Transverse colon (tissue), 4 donors: ENCODE results near the gene HMGXB3. TPM values are rescaled to one million over a fixed set of nuclear protein-coding genes. Genes with fewer than 3 reads are reported as not detected.

Experiments
- DNase-seq: peaks from one replicate; pipeline ENCODE4 v3.0.0-alpha.2; 2019
- H3K27ac ChIP-seq, 4 donors: fragments of 200-600 bp; sonication (generic); 2 replicates each; pipeline ENCODE4 v1.5.1; 2016 to 2018; ENCODE audit warnings: inconsistent platforms in 4 of 4
- H3K27me3 ChIP-seq: fragments of 200-600 bp; sonication (generic); 2 replicates; pipeline ENCODE4 v1.5.1; 2017; ENCODE audit warnings: inconsistent platforms
- H3K36me3 ChIP-seq, 4 donors: fragments of 200-600 bp; sonication (generic); 2 replicates each; pipeline ENCODE4 v1.5.1; 2017 to 2019; ENCODE audit warnings: inconsistent platforms in 4 of 4
- H3K4me1 ChIP-seq, 4 donors: fragments of 200-600 bp; sonication (generic); 2 replicates each; pipeline ENCODE4 v1.5.1; 2017 to 2020; ENCODE audit warnings: inconsistent platforms in 4 of 4
- H3K4me3 ChIP-seq, 4 donors: fragments of 200-600 bp; sonication (generic); 1 replicate in 1 of 4; 2 replicates in 3 of 4; pipeline versions ENCODE4 v1.5.1 to v1.6.1; 2017 to 2019; ENCODE audit warnings: inconsistent platforms in 4 of 4
- H3K9me3 ChIP-seq, 2 donors: fragments of 200-600 bp; sonication (generic); 2 replicates each; pipeline ENCODE4 v1.5.1; 2017 to 2019; ENCODE audit warnings: inconsistent platforms in 2 of 2
- CTCF ChIP-seq, 5 experiments: fragments of 200-600 bp in 3 of 5; fragments of 450-650 bp in 2 of 5; sonication (generic) in 3 of 5; IDR thresholded peaks; 1 replicate in 2 of 5; 2 replicates in 3 of 5; pipeline ENCODE4 v1.5.1; 2016 to 2017; ENCODE audit warnings: antibody characterized with exemption in 5 of 5, inconsistent platforms in 3 of 5, mild to moderate bottlenecking in 2 of 5, moderate library complexity in 1 of 5
- EP300 ChIP-seq: sonication (generic); formaldehyde crosslinking; IDR thresholded peaks from one replicate; pipeline ENCODE4 v1.6.1; 2017; ENCODE audit warnings: antibody characterized with exemption, low read depth
- POLR2A ChIP-seq: fragments of 450-650 bp; IDR thresholded peaks from one replicate; pipeline ENCODE4 v1.6.1; 2016; ENCODE audit warnings: antibody characterized with exemption, mild to moderate bottlenecking, moderate library complexity
- POLR2AphosphoS5 ChIP-seq, 3 donors: sonication (generic); formaldehyde crosslinking; IDR thresholded peaks; one replicate each; pipeline ENCODE4 v1.6.1; 2016; ENCODE audit warnings: antibody characterized with exemption in 3 of 3
- WGBS, 2 donors: methylation state at CpG; one replicate each; pipeline ENCODE4 v1.1.5; 2018; ENCODE audit warnings: low coverage in 1 of 2; 5-methylcytosine and 5-hydroxymethylcytosine counted together
- in situ Hi-C, 4 donors: fragments of 200-750 bp; cut with MboI; loops; one replicate each; pipeline versions ENCODE4 v1.15.0 to v1.15.1; 2017; ENCODE audit warnings: low sequenced_read_pairs in 3 of 4, low pct_ligation_motif_present in 1 of 4, low pct_unique_long_range_greater_than_20kb in 1 of 4
- intact Hi-C: fragments of 100-400 bp; cut with DNase I; formaldehyde crosslinking; loops from one replicate; pipeline ENCODE4 v1.15.1; 2023; ENCODE audit warnings: low total_unique reads
- total RNA-seq, 4 donors: library from RNA; depleted of rRNA; stranded (reverse); fragments of >200 nt; gene quantifications; one replicate each; pipeline ENCODE4 v1.1.0, GENCODE V29; 2016

Gene HMGXB3
- total RNA-seq, 4 donors from 2014 or later: 29.9 to 93.5 (median 38.1) TPM

GRCh38 chr5:150013931-150014330 lies 13.4 kb downstream of the HMGXB3 start:
- no peaks in the 10 kb centered on the region for H3K9me3 ChIP-seq
- TF ChIP-seq CTCF (IDR thresholded peaks at IDR 0.05) (no peak), EP300 (no peak), POLR2AphosphoS5 (IDR thresholded peaks at IDR 0.05) (no peak), POLR2A (no peak)
- H3K4me1 ChIP-seq: peaks cover 0 to 15% (median 3%) of the 10 kb centered on the region in 4 donors
- H3K27ac ChIP-seq: no peak overlapping the region
- in situ Hi-C loops: no loop called here
- WGBS, 2 donors: 52 to 70% methylated on average over 4 of the region's 4 CpGs
- H3K36me3 ChIP-seq: peaks cover 0 to 57% (median 29%) of the 10 kb centered on the region in 4 donors
- intact Hi-C loops: no loop called here
- no peaks in the 10 kb centered on the region for H3K27me3 ChIP-seq
- DNase-seq: peak; percentile 31
- H3K4me3 ChIP-seq: no peak overlapping the region

GRCh38 chr5:150014456-150014855 lies 13.9 kb downstream of the HMGXB3 start:
- H3K36me3 ChIP-seq: peaks cover 0 to 61% (median 31%) of the 10 kb centered on the region in 4 donors
- no peak overlapping the region for H3K27ac ChIP-seq
- DNase-seq: no peak
- intact Hi-C loops (no loop called here), in situ Hi-C loops (no loop called here)
- peaks cover 0 to 15% (median 3%) of the 10 kb centered on the region in 4 donors for H3K4me1 ChIP-seq
- no peak overlapping the region for H3K4me3 ChIP-seq
- H3K27me3 ChIP-seq: no peaks in the 10 kb centered on the region
- no peaks in the 10 kb centered on the region for H3K9me3 ChIP-seq
- TF ChIP-seq POLR2AphosphoS5 (IDR thresholded peaks at IDR 0.05) (no peak), CTCF (IDR thresholded peaks at IDR 0.05) (no peak), EP300 (no peak), POLR2A (no peak)
- 48 to 72% methylated on average over 2 to 3 of the region's 3 CpGs for WGBS, 2 donors

- in situ Hi-C loops: no loop called here
- Histone ChIP-seq H3K4me3 (no peak overlapping the region), H3K27ac (no peak overlapping the region), H3K36me3 (peaks cover 0 to 64% (median 29%) of the 10 kb centered on the region in 4 donors), H3K27me3 (no peaks in the 10 kb centered on the region), H3K4me1 (peaks cover 0 to 15% (median 3%) of the 10 kb centered on the region in 4 donors), H3K9me3 (no peaks in the 10 kb centered on the region)
- TF ChIP-seq POLR2AphosphoS5 (IDR thresholded peaks at IDR 0.05) (no peak), POLR2A (no peak), CTCF (IDR thresholded peaks at IDR 0.05) (no peak), EP300 (no peak)
- 100% methylated on average over 1 to 3 of the region's 3 CpGs for WGBS, 2 donors
- DNase-seq: no peak
- intact Hi-C loops: no loop called here
These were observed 14.9 kb downstream of the HMGXB3 start for GRCh38 chr5:150015415-150015814.

GRCh38 chr5:150016537-150016936 lies 16.0 kb downstream of the HMGXB3 start:
- intact Hi-C loops: no loop called here
- Histone ChIP-seq H3K4me3 (no peak overlapping the region), H3K36me3 (peaks cover 0 to 67% (median 30%) of the 10 kb centered on the region in 4 donors), H3K27me3 (no peaks in the 10 kb centered on the region), H3K4me1 (peaks cover 0 to 15% (median 4%) of the 10 kb centered on the region in 4 donors), H3K9me3 (no peaks in the 10 kb centered on the region), H3K27ac (no peak overlapping the region)
- DNase-seq: no peak
- no peak for TF ChIP-seq POLR2A
- TF ChIP-seq POLR2AphosphoS5 (IDR thresholded peaks at IDR 0.05): no peak
- in situ Hi-C loops: no loop called here
